ENCODE results near the gene TRNT1.

TRNT1 gene

DNA sequence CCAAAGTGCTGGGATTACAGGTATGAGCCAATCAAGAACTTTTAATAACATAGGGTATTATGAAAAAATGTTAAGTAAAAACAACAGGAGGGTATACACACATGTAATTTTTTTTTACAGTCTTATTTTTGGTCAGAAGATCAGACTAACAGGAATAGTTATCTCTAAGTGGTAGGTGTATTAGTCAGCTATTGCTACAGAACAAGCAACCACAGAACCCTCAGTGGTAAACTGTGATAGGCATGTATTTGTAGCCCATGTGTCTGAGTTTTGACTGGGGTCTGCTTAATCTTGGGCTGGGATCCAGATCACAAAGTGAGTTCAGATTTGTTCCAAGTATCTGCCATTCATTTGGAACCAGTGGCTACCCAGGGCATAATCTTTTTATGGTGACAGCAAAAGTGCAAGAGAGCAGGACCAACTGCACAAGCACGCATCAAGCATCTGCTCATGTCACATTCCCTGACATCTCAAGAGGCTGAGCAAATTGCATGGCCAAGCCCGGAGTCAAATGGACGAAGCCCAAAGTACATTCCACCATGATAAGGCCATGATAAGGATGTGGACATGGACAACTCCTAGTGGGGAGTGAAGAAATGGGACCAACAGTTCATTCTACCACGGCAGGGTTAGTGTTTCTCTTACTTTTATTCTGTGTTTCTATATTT lies 13.6 kb upstream of the TRNT1 start:
- DNase-seq: no peak

- no peak for DNase-seq
Measured at GRCh38 chr3:3117651-3118050, 9.1 kb upstream of the TRNT1 start.

GRCh38 chr3:3119393-3119851 lies 7.3 kb upstream of the TRNT1 start:
- DNase-seq: no peak

GRCh38 chr3:3125977-3126376 lies 763 bp upstream of the TRNT1 start:
- no peak for DNase-seq

GRCh38 chr3:3127432-3128010 lies 781 bp downstream of the TRNT1 start:
- no peak for DNase-seq

- DNase-seq: no peak
Measured at GRCh38 chr3:3129579-3129978, 2.8 kb downstream of the TRNT1 start.

DNA sequence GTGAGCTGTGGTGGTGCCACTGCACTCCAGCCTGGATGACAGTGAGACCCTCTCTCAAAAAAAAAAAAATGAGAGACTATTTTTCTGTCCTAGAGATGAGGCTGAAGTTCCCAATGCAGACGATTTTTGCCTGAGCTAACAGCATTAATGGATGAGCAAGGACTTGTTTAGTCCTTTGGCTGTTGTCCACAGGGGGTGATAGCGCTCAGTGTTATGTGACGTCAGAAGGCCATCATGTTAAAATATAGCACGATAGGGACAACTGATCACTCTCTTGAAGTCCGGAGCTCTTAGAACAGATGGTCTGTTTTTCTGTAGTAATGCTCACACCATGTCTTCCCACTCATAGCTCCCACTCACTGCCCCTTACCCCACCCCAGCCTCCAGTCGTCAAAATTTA lies 6.8 kb downstream of the TRNT1 start:
- no peak for DNase-seq

DNA sequence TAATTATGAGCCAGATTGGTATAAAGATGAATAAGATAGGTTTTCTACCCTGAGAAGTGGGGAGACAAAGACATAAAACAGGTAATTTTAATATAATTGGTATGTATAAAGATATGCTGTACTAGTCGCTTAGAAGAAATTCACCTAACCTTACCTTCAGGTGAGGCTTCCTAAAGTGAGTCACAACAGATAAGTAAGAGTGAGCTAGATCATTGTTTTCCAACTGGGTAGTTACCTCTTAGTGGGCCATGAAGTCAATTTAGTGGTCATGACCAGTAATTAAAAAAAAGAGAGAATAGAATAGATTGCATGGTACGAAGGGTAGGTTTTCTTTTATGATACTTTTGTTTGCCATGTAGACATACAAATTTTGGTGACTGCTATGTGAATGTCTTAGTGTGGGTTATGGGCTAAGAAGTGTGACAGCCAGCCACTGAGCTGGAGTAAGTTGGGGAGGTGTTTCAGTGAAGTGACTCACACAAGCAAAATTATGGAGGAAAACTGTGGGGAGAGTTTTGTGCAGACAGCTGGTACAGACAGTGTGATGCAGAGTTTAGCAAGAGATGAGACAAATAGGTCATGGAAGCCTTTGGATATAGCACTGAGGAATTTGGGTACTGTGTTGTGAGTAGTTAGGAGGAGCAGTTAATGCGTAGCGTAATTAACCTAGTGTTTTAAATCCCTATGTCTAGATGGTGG lies 8.2 kb downstream of the TRNT1 start:
- no peak for DNase-seq

DNA sequence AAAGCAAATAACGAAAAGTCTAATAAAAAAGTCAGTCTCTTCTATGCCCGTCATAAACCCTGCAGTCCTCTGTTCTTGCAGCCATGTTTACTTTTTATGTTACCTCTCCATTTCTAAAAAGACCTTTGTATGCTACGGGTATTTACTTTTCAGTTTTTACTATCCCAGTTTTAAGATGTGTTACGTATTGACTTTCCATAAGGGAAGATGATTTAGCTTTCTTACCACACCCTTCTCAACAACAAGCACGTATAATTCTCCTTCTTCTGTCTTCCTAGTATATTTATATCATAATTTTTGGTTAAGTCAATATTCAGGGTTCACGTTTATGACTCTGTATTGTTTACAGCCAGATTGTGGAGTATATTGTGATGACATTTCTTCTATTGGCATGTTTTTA lies 10.8 kb downstream of the TRNT1 start:
- DNase-seq: no peak

- DNase-seq: no peak
Measured at GRCh38 chr3:3141939-3142338, 15.2 kb downstream of the TRNT1 start.

DNA sequence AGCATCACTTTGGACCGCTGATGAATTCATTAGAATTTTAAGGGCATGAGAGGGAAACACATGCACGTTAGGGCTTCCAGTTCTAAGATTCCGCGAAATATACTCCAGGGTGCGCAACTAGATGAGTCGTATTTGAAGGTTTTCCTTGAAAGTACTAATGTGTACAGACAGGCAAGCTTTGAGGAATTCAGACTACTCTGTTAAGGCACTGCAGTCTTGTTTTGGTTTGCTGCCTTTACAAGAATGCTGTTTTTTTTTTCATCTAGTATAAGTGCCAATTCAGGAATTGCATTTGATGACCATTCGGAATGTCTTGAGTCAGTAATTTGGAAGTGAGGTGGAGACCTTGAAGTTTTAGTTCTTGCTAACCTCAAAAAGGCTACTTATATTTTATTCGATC lies 19.1 kb downstream of the TRNT1 start:
- DNase-seq: no peak

DNA sequence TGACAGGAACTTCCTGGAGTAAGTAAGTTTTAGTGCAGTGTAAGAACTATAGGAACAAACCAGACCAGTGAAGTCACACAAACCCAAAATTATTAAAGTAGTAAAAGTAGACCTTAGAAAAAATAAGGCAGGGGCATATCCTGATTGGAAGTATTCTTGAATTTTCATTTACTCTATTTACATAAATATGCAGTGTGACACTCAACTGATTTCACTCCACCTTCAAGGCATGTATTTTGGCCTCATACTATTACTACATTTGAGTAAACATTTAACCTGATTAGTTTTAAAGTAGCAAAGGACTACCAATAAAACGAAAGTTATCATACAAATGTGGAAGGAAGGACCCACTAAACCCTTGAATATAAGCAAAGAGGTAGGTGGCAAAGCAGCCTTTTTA lies 22.8 kb downstream of the TRNT1 start:
- DNase-seq: no peak

- DNase-seq: no peak
Measured at GRCh38 chr3:3151513-3151912, 24.8 kb downstream of the TRNT1 start.

GRCh38 chr3:3154879-3155610 lies 28.3 kb downstream of the TRNT1 start:
- DNase-seq: no peak

DNA sequence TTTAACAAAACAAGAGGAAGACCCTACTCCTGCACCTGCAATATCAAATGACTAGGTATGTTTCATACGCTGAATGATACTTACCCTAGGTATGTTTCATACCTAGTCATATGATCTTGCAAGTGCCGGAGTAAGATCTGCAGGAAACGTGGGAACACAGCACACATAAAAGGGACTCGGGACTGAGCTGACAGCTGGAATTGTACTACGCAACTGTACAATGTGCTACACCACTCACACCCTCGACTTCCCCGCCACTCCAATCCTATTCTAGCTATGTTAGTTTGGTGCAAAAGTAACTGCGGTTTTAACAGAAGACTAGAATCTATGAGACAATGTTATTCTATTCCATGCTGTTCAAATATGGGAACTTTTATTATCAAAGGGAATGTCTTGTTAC lies 30.7 kb downstream of the TRNT1 start:
- no peak for DNase-seq

DNA sequence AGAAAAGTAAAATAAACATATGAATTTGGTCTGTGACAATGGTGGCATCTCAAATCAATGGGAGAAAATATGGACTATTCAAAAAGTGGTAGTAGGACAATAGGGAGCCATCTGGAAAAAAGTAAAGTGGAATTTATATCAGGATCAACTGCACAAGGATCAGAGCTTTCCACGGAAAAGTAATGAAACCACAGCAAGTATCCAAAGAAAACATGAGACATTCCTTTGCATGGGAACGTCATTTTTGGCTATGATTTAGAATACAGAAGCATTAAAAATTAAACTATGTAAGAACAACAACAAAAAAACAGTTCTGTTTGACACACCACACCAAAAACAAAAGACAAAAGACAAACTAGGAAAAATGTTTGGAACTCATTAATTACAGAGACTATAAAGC lies 34.1 kb downstream of the TRNT1 start:
- DNase-seq: no peak

DNA sequence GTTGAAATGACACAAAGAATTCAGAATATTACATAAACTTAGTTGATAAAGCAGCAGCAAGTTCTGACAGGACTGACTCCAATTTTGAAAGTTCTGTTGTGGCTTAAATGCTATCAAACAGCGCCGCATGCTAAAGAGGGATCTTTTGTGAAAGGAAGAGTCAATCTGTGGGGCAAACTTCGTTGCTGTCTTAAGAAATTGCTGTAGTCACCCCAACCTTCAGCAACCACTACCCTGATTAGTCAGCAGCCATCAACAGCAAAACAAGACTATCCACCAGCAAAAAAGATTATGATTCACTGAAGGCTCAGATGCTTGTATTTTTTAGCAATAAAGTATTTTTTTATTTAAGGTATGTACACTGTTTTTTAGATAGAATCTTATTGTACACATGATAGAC lies 38.5 kb downstream of the TRNT1 start:
- no peak for DNase-seq

DNA sequence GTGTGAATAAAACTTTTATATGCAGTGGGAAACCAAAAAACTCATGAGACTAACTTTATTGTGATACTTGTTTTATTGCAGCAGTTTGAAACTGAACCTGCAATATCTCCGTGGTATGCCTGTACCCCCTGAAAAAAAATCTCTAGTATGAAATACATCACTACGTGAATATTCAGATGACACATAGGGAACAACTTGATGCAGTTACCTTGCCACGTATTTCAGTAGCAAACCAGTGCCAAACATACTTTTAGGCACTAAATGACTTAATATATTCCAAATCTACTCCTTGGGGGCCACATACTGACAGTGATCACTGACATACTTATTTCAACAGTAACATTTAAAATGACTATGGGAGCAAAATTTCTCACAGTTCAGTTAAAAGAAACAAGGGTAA lies 38.9 kb downstream of the TRNT1 start:
- DNase-seq: no peak

DNA sequence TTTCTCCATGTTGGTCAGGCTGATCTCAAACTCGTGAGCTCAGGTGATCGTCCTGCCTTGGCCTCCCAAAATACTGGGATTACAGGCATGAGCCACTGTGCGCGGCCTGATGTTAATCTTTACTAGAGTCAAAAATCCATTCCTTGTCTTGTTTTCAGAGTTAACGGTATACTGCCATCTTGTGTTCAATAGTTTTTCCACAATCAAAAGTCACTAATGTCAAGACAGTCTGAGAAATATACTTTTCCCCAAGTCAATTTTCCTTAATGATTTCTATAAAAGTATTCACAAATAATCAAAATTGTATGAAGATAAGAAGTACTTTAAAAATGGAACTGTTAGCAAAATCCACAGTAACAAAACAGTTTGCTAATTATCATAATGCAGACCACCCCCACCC lies 44.3 kb downstream of the TRNT1 start:
- no peak for DNase-seq

GRCh38 chr3:3172627-3173026 lies 45.9 kb downstream of the TRNT1 start:
- DNase-seq: no peak

GRCh38 chr3:3177861-3178497 lies 51.2 kb downstream of the TRNT1 start:
- DNase-seq: no peak

GRCh38 chr3:3178498-3179328 lies 52.0 kb downstream of the TRNT1 start:
- no peak for DNase-seq

Measured in amniotic stem cell (primary cell).